Liver (tissue), 9 donors: ENCODE measurements around the gene TRIM29. TPM values are rescaled to one million over a fixed set of nuclear protein-coding genes. Genes with fewer than 3 reads are reported as not detected.

Source experiments
- DNase-seq: peaks from one replicate; pipeline ENCODE4 v3.0.0-alpha.2; 2017; ENCODE audit warnings: low spot score
- H3K27ac ChIP-seq, 2 donors: one replicate each; pipeline ENCODE4 v1.7.0; 2013; ENCODE audit warnings: inconsistent platforms in 2 of 2, low read length in 2 of 2, control low read depth in 1 of 2, low read depth in 1 of 2, mild to moderate bottlenecking in 1 of 2
- H3K27me3 ChIP-seq, 4 donors: one replicate each; pipeline versions ENCODE4 v1.6.1 to v1.7.0; 2013; ENCODE audit warnings: low read length in 3 of 4, inconsistent platforms in 1 of 4, mild to moderate bottlenecking in 1 of 4, moderate library complexity in 1 of 4; ENCODE audit not compliant: control insufficient read depth in 4 of 4, insufficient read depth in 4 of 4
- H3K36me3 ChIP-seq, 4 donors: one replicate each; pipeline versions ENCODE4 v1.6.1 to v1.7.0; 2013; ENCODE audit warnings: low read length in 3 of 4, mild to moderate bottlenecking in 3 of 4, low read depth in 1 of 4, moderate library complexity in 1 of 4; ENCODE audit not compliant: control insufficient read depth in 4 of 4, insufficient read depth in 3 of 4
- H3K4me1 ChIP-seq, 4 donors: one replicate each; pipeline versions ENCODE4 v1.6.1 to v1.7.0; 2013; ENCODE audit warnings: low read length in 3 of 4, mild to moderate bottlenecking in 3 of 4, moderate library complexity in 1 of 4; ENCODE audit not compliant: control insufficient read depth in 4 of 4, insufficient read depth in 4 of 4
- H3K4me3 ChIP-seq, 3 donors: one replicate each; pipeline versions ENCODE4 v1.6.1 to v1.7.0; 2013; ENCODE audit warnings: low read length in 3 of 3, control low read depth in 1 of 3, low read depth in 1 of 3, mild to moderate bottlenecking in 1 of 3
- H3K9ac ChIP-seq, 2 donors: one replicate each; pipeline ENCODE4 v1.7.0; 2013; ENCODE audit warnings: low read length in 2 of 2, mild to moderate bottlenecking in 2 of 2, moderate library complexity in 2 of 2, control low read depth in 1 of 2, low read depth in 1 of 2
- H3K9me3 ChIP-seq, 4 donors: one replicate each; pipeline versions ENCODE4 v1.6.1 to v1.7.0; 2013; ENCODE audit warnings: low read length in 3 of 4; ENCODE audit not compliant: control insufficient read depth in 4 of 4
- FOXA2 ChIP-seq: IDR thresholded peaks from 2 replicates; pipeline ENCODE4 v1.6.1; 2016; ENCODE audit warnings: antibody characterized with exemption
- GABPA ChIP-seq, 2 donors: IDR thresholded peaks in 1 of 2; conservative IDR thresholded peaks in 1 of 2; 2 replicates each; pipeline ENCODE4 v1.6.1; 2016; ENCODE audit warnings: antibody characterized with exemption in 2 of 2, mild to moderate bottlenecking in 1 of 2, moderate library complexity in 1 of 2
- HNF4A ChIP-seq, 2 donors: conservative IDR thresholded peaks; 2 replicates each; pipeline ENCODE4 v1.6.1; 2016; ENCODE audit warnings: antibody characterized with exemption in 2 of 2, mild to moderate bottlenecking in 2 of 2
- HNF4G ChIP-seq: IDR thresholded peaks from 2 replicates; pipeline ENCODE4 v1.6.1; 2016; ENCODE audit warnings: antibody characterized with exemption
- JUND ChIP-seq, 2 donors: IDR thresholded peaks; 2 replicates each; pipeline ENCODE4 v1.6.1; 2016; ENCODE audit warnings: antibody characterized with exemption in 2 of 2
- NR2F2 ChIP-seq: IDR thresholded peaks from 2 replicates; pipeline ENCODE4 v1.6.1; 2016; ENCODE audit warnings: antibody characterized with exemption
- RAD21 ChIP-seq, 2 donors: IDR thresholded peaks; 2 replicates each; pipeline ENCODE4 v1.6.1; 2016; ENCODE audit warnings: antibody characterized with exemption in 2 of 2, mild to moderate bottlenecking in 2 of 2
- RXRA ChIP-seq, 2 donors: IDR thresholded peaks; 2 replicates each; pipeline ENCODE4 v1.6.1; 2017 to 2018; ENCODE audit warnings: antibody characterized with exemption in 2 of 2, mild to moderate bottlenecking in 1 of 2
- SP1 ChIP-seq: IDR thresholded peaks from 2 replicates; pipeline ENCODE4 v1.6.1; 2018; ENCODE audit warnings: antibody characterized with exemption, mild to moderate bottlenecking
- TAF1 ChIP-seq: conservative IDR thresholded peaks from 2 replicates; pipeline ENCODE4 v1.6.1; 2016; ENCODE audit warnings: antibody characterized with exemption, mild to moderate bottlenecking
- YY1 ChIP-seq: IDR thresholded peaks from 2 replicates; pipeline ENCODE4 v1.6.1; 2016; ENCODE audit warnings: antibody characterized with exemption, mild to moderate bottlenecking
- WGBS: extraction: QIAGEN DNeasy Blood & Tissue Kit; methylation state at CpG from one replicate; pipeline ENCODE4 v1.1.7; 2013; 5-methylcytosine and 5-hydroxymethylcytosine counted together
- polyA plus RNA-seq, 2 donors: library from polyadenylated mRNA; stranded (reverse) in 1 of 2; unstranded in 1 of 2; fragments of 200-250 nt in 1 of 2; fragments of >200 nt in 1 of 2; fragmentation: Nextera tagmentation in 1 of 2; extraction: Ambion mirVana in 1 of 2; gene quantifications; one replicate each; pipeline versions ENCODE4 v1.2.1 to v1.2.3, GENCODE V29; 2013 to 2015
- total RNA-seq, 2 donors: library from RNA; depleted of rRNA; stranded (reverse); fragments of >200 nt; gene quantifications; one replicate each; pipeline ENCODE4 v1.2.3, GENCODE V29; 2014
- TF ChIP-seq, protein P1 (sequence below): IDR thresholded peaks from 2 replicates; pipeline ENCODE4 v1.6.1; 2016; ENCODE audit warnings: antibody characterized with exemption, mild to moderate bottlenecking
- TF ChIP-seq, protein P2 (sequence below): fragments of 150-350 bp; IDR thresholded peaks from 2 replicates; pipeline ENCODE4 v1.5.1; 2017; ENCODE audit warnings: improper control_type of control experiment, low read depth, low read length; ENCODE audit not compliant: missing input control
- TF ChIP-seq, protein P3 (sequence below): IDR thresholded peaks from 2 replicates; pipeline ENCODE4 v1.6.1; 2016; ENCODE audit warnings: antibody characterized with exemption
- TF ChIP-seq, protein P4 (sequence below): IDR thresholded peaks from 2 replicates; pipeline ENCODE4 v1.6.1; 2016; ENCODE audit warnings: antibody characterized with exemption
- TF ChIP-seq, protein P5 (sequence below): IDR thresholded peaks from 2 replicates; pipeline ENCODE4 v1.6.1; 2016; ENCODE audit warnings: antibody characterized with exemption
- donor health status: healthy.
- donor health status: healthy.
- donor health status: healthy.
- donor health status: healthy.
- donor health status: healthy.

The TRIM29 gene
- total and polyA plus RNA-seq, 4 donors, result 0.22 to 0.89 (median 0.35) TPM

DNA sequence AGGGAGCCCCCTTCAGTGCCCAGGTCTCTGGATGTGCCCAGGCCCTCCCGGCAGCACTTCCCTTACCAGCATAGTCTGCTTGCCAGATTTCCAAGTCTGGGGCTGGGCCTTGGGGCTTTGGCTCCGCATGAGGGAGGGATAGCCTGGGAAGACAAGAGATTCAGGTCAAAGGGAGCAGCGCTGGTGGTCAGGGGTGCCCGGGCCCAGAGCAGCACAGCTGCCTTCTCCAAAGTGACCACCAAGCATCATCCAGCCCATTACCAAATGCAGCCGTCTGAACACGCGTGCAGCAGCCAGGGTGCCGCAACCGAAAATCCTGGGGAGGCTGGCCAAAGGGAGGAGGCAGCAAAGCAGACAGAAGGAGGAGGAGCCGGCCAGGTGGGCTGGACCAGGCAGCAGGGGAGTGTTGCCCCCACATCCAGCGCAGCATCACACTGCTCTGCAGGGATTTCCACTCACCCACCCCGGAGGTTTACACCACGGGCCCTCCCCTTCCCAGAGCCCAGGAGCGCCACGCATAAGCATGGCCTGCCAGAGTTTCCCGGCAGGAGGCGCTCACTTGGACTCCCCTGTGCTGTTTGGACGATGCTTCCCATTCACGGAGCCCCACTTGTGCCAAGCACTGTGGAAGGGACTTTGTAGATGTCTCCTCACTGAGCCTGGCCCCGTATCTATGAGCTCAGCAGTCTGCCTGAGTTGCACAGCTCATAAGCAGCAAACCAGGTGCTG lies 22.5 kb downstream of the TRIM29 start:
- no peaks in the 10 kb centered on the region for H3K9me3 ChIP-seq
- WGBS, result 77% methylated on average over 20 of the region's 20 CpGs
- no peak overlapping the region for H3K4me3 ChIP-seq
- no peak overlapping the region for H3K9ac ChIP-seq
- no peak overlapping the region for H3K27ac ChIP-seq
- no peak for DNase-seq
- no peaks in the 10 kb centered on the region for H3K4me1 ChIP-seq
- no peaks in the 10 kb centered on the region for H3K36me3 ChIP-seq
- H3K27me3 ChIP-seq, result no peaks in the 10 kb centered on the region
- TF ChIP-seq SP1, result no peak
- TF ChIP-seq NR2F2, result no peak
- no peak for TF ChIP-seq RAD21 (IDR thresholded peaks at IDR 0.05)
- TF ChIP-seq, protein P1, sequence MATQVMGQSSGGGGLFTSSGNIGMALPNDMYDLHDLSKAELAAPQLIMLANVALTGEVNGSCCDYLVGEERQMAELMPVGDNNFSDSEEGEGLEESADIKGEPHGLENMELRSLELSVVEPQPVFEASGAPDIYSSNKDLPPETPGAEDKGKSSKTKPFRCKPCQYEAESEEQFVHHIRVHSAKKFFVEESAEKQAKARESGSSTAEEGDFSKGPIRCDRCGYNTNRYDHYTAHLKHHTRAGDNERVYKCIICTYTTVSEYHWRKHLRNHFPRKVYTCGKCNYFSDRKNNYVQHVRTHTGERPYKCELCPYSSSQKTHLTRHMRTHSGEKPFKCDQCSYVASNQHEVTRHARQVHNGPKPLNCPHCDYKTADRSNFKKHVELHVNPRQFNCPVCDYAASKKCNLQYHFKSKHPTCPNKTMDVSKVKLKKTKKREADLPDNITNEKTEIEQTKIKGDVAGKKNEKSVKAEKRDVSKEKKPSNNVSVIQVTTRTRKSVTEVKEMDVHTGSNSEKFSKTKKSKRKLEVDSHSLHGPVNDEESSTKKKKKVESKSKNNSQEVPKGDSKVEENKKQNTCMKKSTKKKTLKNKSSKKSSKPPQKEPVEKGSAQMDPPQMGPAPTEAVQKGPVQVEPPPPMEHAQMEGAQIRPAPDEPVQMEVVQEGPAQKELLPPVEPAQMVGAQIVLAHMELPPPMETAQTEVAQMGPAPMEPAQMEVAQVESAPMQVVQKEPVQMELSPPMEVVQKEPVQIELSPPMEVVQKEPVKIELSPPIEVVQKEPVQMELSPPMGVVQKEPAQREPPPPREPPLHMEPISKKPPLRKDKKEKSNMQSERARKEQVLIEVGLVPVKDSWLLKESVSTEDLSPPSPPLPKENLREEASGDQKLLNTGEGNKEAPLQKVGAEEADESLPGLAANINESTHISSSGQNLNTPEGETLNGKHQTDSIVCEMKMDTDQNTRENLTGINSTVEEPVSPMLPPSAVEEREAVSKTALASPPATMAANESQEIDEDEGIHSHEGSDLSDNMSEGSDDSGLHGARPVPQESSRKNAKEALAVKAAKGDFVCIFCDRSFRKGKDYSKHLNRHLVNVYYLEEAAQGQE, result no peak
- TF ChIP-seq, protein P2, sequence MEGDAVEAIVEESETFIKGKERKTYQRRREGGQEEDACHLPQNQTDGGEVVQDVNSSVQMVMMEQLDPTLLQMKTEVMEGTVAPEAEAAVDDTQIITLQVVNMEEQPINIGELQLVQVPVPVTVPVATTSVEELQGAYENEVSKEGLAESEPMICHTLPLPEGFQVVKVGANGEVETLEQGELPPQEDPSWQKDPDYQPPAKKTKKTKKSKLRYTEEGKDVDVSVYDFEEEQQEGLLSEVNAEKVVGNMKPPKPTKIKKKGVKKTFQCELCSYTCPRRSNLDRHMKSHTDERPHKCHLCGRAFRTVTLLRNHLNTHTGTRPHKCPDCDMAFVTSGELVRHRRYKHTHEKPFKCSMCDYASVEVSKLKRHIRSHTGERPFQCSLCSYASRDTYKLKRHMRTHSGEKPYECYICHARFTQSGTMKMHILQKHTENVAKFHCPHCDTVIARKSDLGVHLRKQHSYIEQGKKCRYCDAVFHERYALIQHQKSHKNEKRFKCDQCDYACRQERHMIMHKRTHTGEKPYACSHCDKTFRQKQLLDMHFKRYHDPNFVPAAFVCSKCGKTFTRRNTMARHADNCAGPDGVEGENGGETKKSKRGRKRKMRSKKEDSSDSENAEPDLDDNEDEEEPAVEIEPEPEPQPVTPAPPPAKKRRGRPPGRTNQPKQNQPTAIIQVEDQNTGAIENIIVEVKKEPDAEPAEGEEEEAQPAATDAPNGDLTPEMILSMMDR, result no peak
- TF ChIP-seq HNF4G, result no peak
- TF ChIP-seq, protein P3, sequence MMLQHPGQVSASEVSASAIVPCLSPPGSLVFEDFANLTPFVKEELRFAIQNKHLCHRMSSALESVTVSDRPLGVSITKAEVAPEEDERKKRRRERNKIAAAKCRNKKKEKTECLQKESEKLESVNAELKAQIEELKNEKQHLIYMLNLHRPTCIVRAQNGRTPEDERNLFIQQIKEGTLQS, result no peak
- TF ChIP-seq GABPA (IDR thresholded peaks at IDR 0.05 in 1 of 2, conservative IDR thresholded peaks at IDR 0.05 in 1 of 2), result no peak
- TF ChIP-seq YY1, result no peak
- no peak for TF ChIP-seq RXRA (IDR thresholded peaks at IDR 0.05)
- TF ChIP-seq, protein P4, sequence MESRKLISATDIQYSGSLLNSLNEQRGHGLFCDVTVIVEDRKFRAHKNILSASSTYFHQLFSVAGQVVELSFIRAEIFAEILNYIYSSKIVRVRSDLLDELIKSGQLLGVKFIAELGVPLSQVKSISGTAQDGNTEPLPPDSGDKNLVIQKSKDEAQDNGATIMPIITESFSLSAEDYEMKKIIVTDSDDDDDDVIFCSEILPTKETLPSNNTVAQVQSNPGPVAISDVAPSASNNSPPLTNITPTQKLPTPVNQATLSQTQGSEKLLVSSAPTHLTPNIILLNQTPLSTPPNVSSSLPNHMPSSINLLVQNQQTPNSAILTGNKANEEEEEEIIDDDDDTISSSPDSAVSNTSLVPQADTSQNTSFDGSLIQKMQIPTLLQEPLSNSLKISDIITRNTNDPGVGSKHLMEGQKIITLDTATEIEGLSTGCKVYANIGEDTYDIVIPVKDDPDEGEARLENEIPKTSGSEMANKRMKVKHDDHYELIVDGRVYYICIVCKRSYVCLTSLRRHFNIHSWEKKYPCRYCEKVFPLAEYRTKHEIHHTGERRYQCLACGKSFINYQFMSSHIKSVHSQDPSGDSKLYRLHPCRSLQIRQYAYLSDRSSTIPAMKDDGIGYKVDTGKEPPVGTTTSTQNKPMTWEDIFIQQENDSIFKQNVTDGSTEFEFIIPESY, result no peak
- no peak for TF ChIP-seq HNF4A (conservative IDR thresholded peaks at IDR 0.05)
- TF ChIP-seq, protein P5, sequence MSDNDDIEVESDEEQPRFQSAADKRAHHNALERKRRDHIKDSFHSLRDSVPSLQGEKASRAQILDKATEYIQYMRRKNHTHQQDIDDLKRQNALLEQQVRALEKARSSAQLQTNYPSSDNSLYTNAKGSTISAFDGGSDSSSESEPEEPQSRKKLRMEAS, result no peak
- TF ChIP-seq JUND (IDR thresholded peaks at IDR 0.05), result no peak
- no peak for TF ChIP-seq TAF1
- no peak for TF ChIP-seq FOXA2
